IMR-90 (cell line): ENCODE measurements around the gene ANKRD27.

Experiments used
- CEBPB ChIP-seq: IDR thresholded peaks from 2 replicates; pipeline ENCODE4 v1.6.1; 2012; ENCODE audit warnings: low read depth, low read length, improper control_type of control experiment
- CHD1 ChIP-seq: IDR thresholded peaks from 2 replicates; pipeline ENCODE4 v1.6.1; 2012; ENCODE audit warnings: low read depth, low read length, improper control_type of control experiment
- CTCF ChIP-seq: conservative IDR thresholded peaks from 2 replicates; pipeline ENCODE4 v1.5.1; 2012; ENCODE audit warnings: mild to moderate bottlenecking, low read depth, low read length, improper control_type of control experiment
- ELK1 ChIP-seq: fragments of 150-350 bp; IDR thresholded peaks from 2 replicates; pipeline ENCODE4 v1.6.1; 2016; ENCODE audit warnings: low read depth, mild to moderate bottlenecking, low read length, moderate library complexity, borderline replicate concordance
- FOS ChIP-seq: fragments of 150-350 bp; IDR thresholded peaks from 2 replicates; pipeline ENCODE4 v1.6.1; 2016; ENCODE audit warnings: low read depth, low read length
- MAFK ChIP-seq: IDR thresholded peaks from 2 replicates; pipeline ENCODE4 v1.6.1; 2012; ENCODE audit warnings: low read depth, low read length, improper control_type of control experiment
- MAZ ChIP-seq: IDR thresholded peaks from 2 replicates; pipeline ENCODE4 v1.6.1; 2012; ENCODE audit warnings: low read depth, mild to moderate bottlenecking, low read length, improper control_type of control experiment, moderate library complexity, borderline replicate concordance
- MXI1 ChIP-seq: IDR thresholded peaks from 2 replicates; pipeline ENCODE4 v1.6.1; 2012; ENCODE audit warnings: low read depth, mild to moderate bottlenecking, low read length, moderate library complexity, borderline replicate concordance
- POLR2A ChIP-seq: IDR thresholded peaks from 2 replicates; pipeline ENCODE4 v1.6.1; 2012; ENCODE audit warnings: mild to moderate bottlenecking, low read depth, low read length
- RAD21 ChIP-seq: IDR thresholded peaks from 2 replicates; pipeline ENCODE4 v1.6.1; 2012; ENCODE audit warnings: low read length, improper control_type of control experiment
- RCOR1 ChIP-seq: IDR thresholded peaks from 2 replicates; pipeline ENCODE4 v1.6.1; 2012; ENCODE audit warnings: mild to moderate bottlenecking, low read length, improper control_type of control experiment; ENCODE audit not compliant: insufficient replicate concordance
- RFX5 ChIP-seq: IDR thresholded peaks from 2 replicates; pipeline ENCODE4 v1.8.0; 2012; ENCODE audit warnings: low read depth, mild to moderate bottlenecking, low read length, moderate library complexity
- SMC3 ChIP-seq: fragments of 150-350 bp; IDR thresholded peaks from 2 replicates; pipeline ENCODE4 v1.6.1; 2016; ENCODE audit warnings: low read depth, mild to moderate bottlenecking, antibody characterized with exemption, low read length, moderate library complexity
- TF ChIP-seq, protein P1 (sequence below): fragments of 150-350 bp; IDR thresholded peaks from 2 replicates; pipeline ENCODE4 v1.6.1; 2017; ENCODE audit warnings: mild to moderate bottlenecking, antibody characterized with exemption, low read length, low read depth

GRCh38 chr19:32669310-32669709 is 5.7 kb downstream of the ANKRD27 start:
- TF ChIP-seq CHD1, result no peak
- TF ChIP-seq CTCF, result no peak
- TF ChIP-seq POLR2A, result no peak
- TF ChIP-seq RAD21, result no peak
- TF ChIP-seq RFX5, result no peak
- TF ChIP-seq ELK1, result no peak
- TF ChIP-seq CEBPB, result no peak
- TF ChIP-seq MXI1, result no peak
- TF ChIP-seq MAFK, result no peak
- no peak for TF ChIP-seq SMC3
- no peak for TF ChIP-seq FOS
- TF ChIP-seq, protein P1, sequence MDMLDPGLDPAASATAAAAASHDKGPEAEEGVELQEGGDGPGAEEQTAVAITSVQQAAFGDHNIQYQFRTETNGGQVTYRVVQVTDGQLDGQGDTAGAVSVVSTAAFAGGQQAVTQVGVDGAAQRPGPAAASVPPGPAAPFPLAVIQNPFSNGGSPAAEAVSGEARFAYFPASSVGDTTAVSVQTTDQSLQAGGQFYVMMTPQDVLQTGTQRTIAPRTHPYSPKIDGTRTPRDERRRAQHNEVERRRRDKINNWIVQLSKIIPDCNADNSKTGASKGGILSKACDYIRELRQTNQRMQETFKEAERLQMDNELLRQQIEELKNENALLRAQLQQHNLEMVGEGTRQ, result no peak
- no peak for TF ChIP-seq MAZ
- no peak for TF ChIP-seq RCOR1
